ENCODE results near the gene UBXN1. TPM values are rescaled to one million over a fixed set of nuclear protein-coding genes. Genes with fewer than 3 reads are reported as not detected.

UBXN1 gene
- total RNA-seq, 5 donors from 2014 or later (not counting 1 experiment from before 2014, with no cell fraction given), result 180 to 199 (median 196) TPM

DNA sequence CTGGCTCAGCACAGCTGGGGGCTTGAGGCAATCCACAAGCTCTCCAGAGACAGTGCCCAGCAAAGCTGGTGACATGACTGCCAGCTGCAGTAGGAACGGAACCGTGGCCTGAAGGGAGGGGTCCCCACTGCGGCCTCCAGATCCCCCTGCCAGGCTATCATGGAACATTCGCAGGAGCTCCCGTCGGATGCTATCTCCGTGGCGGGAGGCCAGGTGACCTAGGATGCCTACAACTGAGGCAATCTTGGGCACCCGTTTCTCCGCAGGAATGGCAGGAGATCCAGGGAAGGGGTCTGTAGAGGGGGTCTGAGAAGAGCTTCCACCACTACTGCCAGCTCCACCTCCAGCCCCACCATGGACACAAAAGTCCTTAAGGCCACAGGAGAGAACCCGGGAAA, 29.9 kb downstream of the UBXN1 start:
- H3K4me3 Mint-ChIP-seq, result no peak overlapping the region
- H3K9me3 ChIP-seq, result no peaks in the 10 kb centered on the region
- H3K4me1 ChIP-seq (ENCODE audit: control insufficient read depth in 1 of 2, extremely low read depth in 1 of 2, insufficient read depth in 2 of 2, low read length in 2 of 2), result peaks cover 16 to 65% of the 10 kb centered on the region in 2 experiments
- H3K27ac ChIP-seq (ENCODE audit: low read length), result no peak overlapping the region
- WGBS (ENCODE audit: insufficient coverage), result 98% methylated on average over 6 of the region's 11 CpGs
- H3K4me3 ChIP-seq (ENCODE audit: control insufficient read depth in 1 of 2, extremely low read depth in 1 of 2, low read length in 1 of 2), result no peak overlapping the region
- no peaks in the 10 kb centered on the region for H3K9me3 Mint-ChIP-seq
- H3K4me1 Mint-ChIP-seq, result peaks cover 42 to 46% (median 43%) of the 10 kb centered on the region in 3 donors
- POLR2A ChIA-PET, result interaction anchor here (0.6 to 1.2 kb wide), 5 partner anchors 11 to 75 kb away, joined by 3 to 6 read pairs (median 3); partner anchors contain the start of genes C11orf98 (in 1 of the 2), CSKMT (in 1 of the 2) and EEF1G (in 1 of the 2)
- H3K27me3 ChIP-seq (replicated peaks in 1 of 2; ENCODE audit: control insufficient read depth in 2 of 2, extremely low read depth in 1 of 2, insufficient read depth in 2 of 2, low read length in 1 of 2), result no peaks in the 10 kb centered on the region
- no peak overlapping the region for H3K27ac Mint-ChIP-seq
- H3K27me3 Mint-ChIP-seq, result no peaks in the 10 kb centered on the region
- peaks cover 9 to 33% of the 10 kb centered on the region in 2 donors for H3K36me3 ChIP-seq (ENCODE audit: control insufficient read depth in 2 of 2, extremely low read depth in 1 of 2, insufficient read depth in 1 of 2, low read length in 1 of 2)
- DNase-seq, result no peak
- CTCF ChIA-PET, result no interaction called here
- ATAC-seq (replicated peaks in 1 of 4), result no peak
- peaks cover 7% of the 10 kb centered on the region for H3K36me3 Mint-ChIP-seq

GRCh38 chr11:62648185-62648966, 30.5 kb downstream of the UBXN1 start:
- DNase-seq (no peak), ATAC-seq (replicated peaks in 1 of 4) (no peak)
- Mint-ChIP-seq H3K27ac (no peak overlapping the region), H3K27me3 (no peaks in the 10 kb centered on the region), H3K4me3 (no peak overlapping the region), H3K4me1 (peaks cover 38 to 42% (median 40%) of the 10 kb centered on the region in 3 donors), H3K9me3 (no peaks in the 10 kb centered on the region), H3K36me3 (peaks cover 7% of the 10 kb centered on the region)
- Histone ChIP-seq H3K36me3 (ENCODE audit: control insufficient read depth in 2 of 2, extremely low read depth in 1 of 2, insufficient read depth in 1 of 2, low read length in 1 of 2) (peaks cover 9 to 34% of the 10 kb centered on the region in 2 donors), H3K4me1 (ENCODE audit: control insufficient read depth in 1 of 2, extremely low read depth in 1 of 2, insufficient read depth in 2 of 2, low read length in 2 of 2) (peaks cover 16 to 60% of the 10 kb centered on the region in 2 experiments), H3K27ac (ENCODE audit: low read length) (no peak overlapping the region), H3K9me3 (no peaks in the 10 kb centered on the region), H3K27me3 (replicated peaks in 1 of 2; ENCODE audit: control insufficient read depth in 2 of 2, extremely low read depth in 1 of 2, insufficient read depth in 2 of 2, low read length in 1 of 2) (no peaks in the 10 kb centered on the region), H3K4me3 (ENCODE audit: control insufficient read depth in 1 of 2, extremely low read depth in 1 of 2, low read length in 1 of 2) (no peak overlapping the region)
- WGBS (ENCODE audit: insufficient coverage), result 96% methylated on average over 18 of the region's 24 CpGs
- POLR2A ChIA-PET, result interaction anchor here (0.8 to 1.2 kb wide), 2 partner anchors 26 to 75 kb away, joined by 3 read pairs; partner anchors contain the start of gene EEF1G (in 1 of the 2)
- CTCF ChIA-PET, result no interaction called here

DNA sequence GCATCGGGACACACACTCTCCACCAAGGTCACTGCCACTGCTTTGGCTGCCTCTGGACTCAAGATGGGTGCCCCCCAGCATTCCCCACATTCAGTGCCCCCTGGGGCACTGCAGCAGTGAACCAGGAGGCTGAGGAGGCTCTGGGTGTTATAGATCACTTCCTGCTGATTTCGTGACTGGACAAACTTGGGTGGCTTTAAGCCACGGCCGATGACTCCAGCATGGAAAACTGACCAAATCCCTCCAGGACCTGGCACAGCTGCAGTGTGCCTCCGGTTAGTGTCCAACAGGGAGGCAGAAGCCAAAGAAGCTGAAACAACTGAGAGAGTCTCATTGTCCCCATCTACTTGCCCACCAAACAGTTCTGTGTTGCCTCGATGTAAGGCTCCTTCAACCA, 31.3 kb downstream of the UBXN1 start:
- Histone ChIP-seq H3K27ac (ENCODE audit: low read length) (no peak overlapping the region), H3K36me3 (ENCODE audit: control insufficient read depth in 2 of 2, extremely low read depth in 1 of 2, insufficient read depth in 1 of 2, low read length in 1 of 2) (peaks cover 9 to 37% of the 10 kb centered on the region in 2 donors), H3K4me1 (ENCODE audit: control insufficient read depth in 1 of 2, extremely low read depth in 1 of 2, insufficient read depth in 2 of 2, low read length in 2 of 2) (peaks cover 16 to 55% of the 10 kb centered on the region in 2 experiments), H3K4me3 (ENCODE audit: control insufficient read depth in 1 of 2, extremely low read depth in 1 of 2, low read length in 1 of 2) (no peak overlapping the region), H3K27me3 (replicated peaks in 1 of 2; ENCODE audit: control insufficient read depth in 2 of 2, extremely low read depth in 1 of 2, insufficient read depth in 2 of 2, low read length in 1 of 2) (no peaks in the 10 kb centered on the region), H3K9me3 (no peaks in the 10 kb centered on the region)
- POLR2A ChIA-PET, result interaction anchor here (1.2 to 2.4 kb wide), 2 partner anchors 17 to 25 kb away, joined by 3 to 34 read pairs; partner anchors contain the start of genes C11orf98 (in 1 of the 2) and CSKMT (in 1 of the 2)
- Mint-ChIP-seq H3K36me3 (peaks cover 7% of the 10 kb centered on the region), H3K4me1 (peaks cover 34 to 42% (median 40%) of the 10 kb centered on the region in 3 donors), H3K9me3 (no peaks in the 10 kb centered on the region), H3K27ac (no peak overlapping the region), H3K27me3 (no peaks in the 10 kb centered on the region), H3K4me3 (no peak overlapping the region)
- 91% methylated on average over 6 of the region's 6 CpGs for WGBS (ENCODE audit: insufficient coverage)
- DNase-seq (no peak), ATAC-seq (replicated peaks in 1 of 4) (no peak)
- CTCF ChIA-PET, result no interaction called here

DNA sequence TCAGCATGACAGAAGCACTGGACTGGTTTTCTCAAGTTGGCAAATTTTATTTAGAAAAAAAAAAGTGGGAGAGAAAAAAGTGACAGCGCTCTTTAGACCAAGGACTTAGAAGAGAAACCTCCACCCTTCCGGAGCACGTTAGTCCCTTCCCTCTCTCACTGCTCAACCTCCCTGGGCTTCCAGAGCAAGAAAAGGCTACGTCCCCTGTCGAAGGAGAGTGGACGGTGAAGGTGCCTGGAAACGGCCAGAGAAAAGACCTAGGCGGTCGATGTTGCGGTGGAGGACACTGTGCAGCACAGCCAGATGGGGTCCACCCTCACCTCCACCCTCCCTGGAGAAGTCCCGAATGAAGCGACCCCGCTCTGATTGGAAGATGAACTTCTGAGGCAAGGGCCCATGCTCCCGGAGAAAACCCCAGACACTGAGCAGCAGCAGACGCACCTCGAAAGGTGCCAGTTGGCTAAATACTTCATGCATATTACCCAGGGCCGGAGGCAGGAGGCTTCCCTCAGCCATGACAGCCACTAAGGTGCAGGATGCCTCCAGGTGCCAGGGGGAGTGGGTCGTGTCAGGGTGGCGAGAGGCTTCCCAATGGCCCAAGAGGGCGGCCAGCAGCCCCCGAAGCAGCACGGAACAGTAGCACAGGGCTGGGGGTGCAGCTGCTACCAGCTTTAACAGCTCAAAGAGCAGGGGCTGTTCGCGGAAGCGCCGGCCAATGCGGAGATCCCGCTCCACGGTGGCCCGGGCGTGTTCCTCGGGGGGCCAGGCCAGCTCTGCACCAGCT, 31.9 kb downstream of the UBXN1 start:
- ChIA-PET CTCF (interaction anchor here (0.6 to 1.7 kb wide), 3 partner anchors 18 to 258 kb away, joined by 4 to 7 read pairs (median 7); partner anchors contain the start of genes C11orf98 (in 1 of the 2) and CSKMT (in 1 of the 2)), POLR2A (interaction anchor here in 1 of 2 donors (0.6 to 2.4 kb wide), 4 partner anchors 18 to 73 kb away, joined by 5 to 34 read pairs (median 8); partner anchors contain the start of genes C11orf98, CSKMT and EEF1G)
- 83% methylated on average over 26 of the region's 32 CpGs for WGBS (ENCODE audit: insufficient coverage)
- Histone ChIP-seq H3K27me3 (replicated peaks in 1 of 2; ENCODE audit: control insufficient read depth in 2 of 2, extremely low read depth in 1 of 2, insufficient read depth in 2 of 2, low read length in 1 of 2) (no peaks in the 10 kb centered on the region), H3K4me1 (ENCODE audit: control insufficient read depth in 1 of 2, extremely low read depth in 1 of 2, insufficient read depth in 2 of 2, low read length in 2 of 2) (peaks cover 14 to 49% of the 10 kb centered on the region in 2 experiments), H3K4me3 (ENCODE audit: control insufficient read depth in 1 of 2, extremely low read depth in 1 of 2, low read length in 1 of 2) (peak overlapping the region in 1 of 2 donors; percentile 100), H3K9me3 (no peaks in the 10 kb centered on the region), H3K27ac (ENCODE audit: low read length) (peak overlapping the region; percentile 38), H3K36me3 (ENCODE audit: control insufficient read depth in 2 of 2, extremely low read depth in 1 of 2, insufficient read depth in 1 of 2, low read length in 1 of 2) (peaks cover 9 to 38% of the 10 kb centered on the region in 2 donors)
- peaks cover 7% of the 10 kb centered on the region for H3K36me3 Mint-ChIP-seq
- no peaks in the 10 kb centered on the region for H3K9me3 Mint-ChIP-seq
- DNase-seq (no peak), ATAC-seq (replicated peaks in 1 of 4) (no peak)
- H3K27me3 Mint-ChIP-seq, result no peaks in the 10 kb centered on the region
- H3K4me1 Mint-ChIP-seq, result peaks cover 28 to 39% (median 36%) of the 10 kb centered on the region in 3 donors
- peak overlapping the region; percentile 93 to 96 for H3K27ac Mint-ChIP-seq
- H3K4me3 Mint-ChIP-seq, result peak overlapping the region; percentile 95 to 98 (median 97)

- Mint-ChIP-seq H3K4me3 (peak within 1 kb of the TSS; percentile 95 to 98 (median 97)), H3K4me1 (peaks cover 27 to 39% (median 36%) of the 10 kb centered on the region in 3 donors), H3K27me3 (no peaks in the 10 kb centered on the region), H3K9me3 (no peaks in the 10 kb centered on the region), H3K36me3 (peaks cover 7% of the 10 kb centered on the region), H3K27ac (peak within 1 kb of the TSS; percentile 93 to 96)
- Histone ChIP-seq H3K36me3 (ENCODE audit: control insufficient read depth in 2 of 2, extremely low read depth in 1 of 2, insufficient read depth in 1 of 2, low read length in 1 of 2) (peaks cover 9 to 38% of the 10 kb centered on the region in 2 donors), H3K4me1 (ENCODE audit: control insufficient read depth in 1 of 2, extremely low read depth in 1 of 2, insufficient read depth in 2 of 2, low read length in 2 of 2) (peaks cover 11 to 47% of the 10 kb centered on the region in 2 experiments), H3K27me3 (replicated peaks in 1 of 2; ENCODE audit: control insufficient read depth in 2 of 2, extremely low read depth in 1 of 2, insufficient read depth in 2 of 2, low read length in 1 of 2) (no peaks in the 10 kb centered on the region), H3K9me3 (no peaks in the 10 kb centered on the region), H3K27ac (ENCODE audit: low read length) (peak within 1 kb of the TSS; percentile 94), H3K4me3 (ENCODE audit: control insufficient read depth in 1 of 2, extremely low read depth in 1 of 2, low read length in 1 of 2) (peak within 1 kb of the TSS; percentile 95 to 100)
- ATAC-seq (replicated peaks in 1 of 4) (peak; percentile 98 to 99 (median 98)), DNase-seq (peak; percentile 96 to 100 (median 99))
- ChIA-PET POLR2A (interaction anchor here (0.6 to 2.4 kb wide), 7 partner anchors 9 to 83 kb away, joined by 3 to 34 read pairs (median 5); partner anchors contain the start of genes C11orf98 (in 2 of the 2), CSKMT (in 2 of the 2) and EEF1G (in 1 of the 2)), CTCF (interaction anchor here (0.6 to 1.7 kb wide), 5 partner anchors 19 to 257 kb away, joined by 3 to 7 read pairs (median 4); partner anchors contain the start of genes C11orf98 (in 1 of the 2) and CSKMT (in 1 of the 2))
- WGBS (ENCODE audit: insufficient coverage), result under 1% methylated on average over 62 of the region's 73 CpGs
Measured at GRCh38 chr11:62645946-62646824, 32.7 kb downstream of the UBXN1 start, which contains the start of gene GANAB. Gene GANAB, minus strand, starts transcription at chr11:62646613. Its CDS starts 14 bp downstream, at chr11:62646599.
